GM12878 (cell line): Measurements from ENCODE around the gene ZNF814. TPM values are rescaled to one million over a fixed set of nuclear protein-coding genes. Genes with fewer than 3 reads are reported as not detected.
A peak's percentile ranks its signal among the peaks of the same experiment; 100 is the strongest.

ENCODE experiments used
- ATAC-seq: fragments of 200-7000 bp; cut with Tn5 transposase; 3 replicates; pipeline ENCODE4 v1.9.1; 2020; ENCODE audit warnings: mild to moderate bottlenecking, moderate library complexity
- BruUV-seq: library from RNA; stranded (reverse); fragments of 400-500 nt; replicated peaks from 2 replicates; lab custom pipeline; 2021; lab: Mats Ljungman, UMichigan
- CTCF ChIA-PET: fragments of 300-600 bp; sonication (Branson Sonifier 250); formaldehyde crosslinking; extraction: SDS; loops from one replicate; lab custom pipeline; 2021; ENCODE audit warnings: inconsistent platforms; lab: Yijun Ruan, JAX
- POLR2A ChIA-PET: fragments of 350-600 bp; formaldehyde crosslinking; extraction: SDS; loops from one replicate; lab custom pipeline; 2021; ENCODE audit warnings: inconsistent platforms; lab: Charles Lee
- RAD21 ChIA-PET: fragments of 300-600 bp; sonication (Branson Sonifier 250); formaldehyde crosslinking; loops from one replicate; lab custom pipeline; 2023; ENCODE audit warnings: antibody characterized with exemption; ENCODE audit not compliant: unreplicated experiment; lab: Charles Lee
- SMC1A ChIA-PET: fragments of 300-600 bp; sonication (Branson Sonifier 250); formaldehyde crosslinking; loops from one replicate; lab custom pipeline; 2023; ENCODE audit not compliant: unreplicated experiment, uncharacterized antibody; lab: Charles Lee
- DNase-seq: peaks from one replicate; pipeline ENCODE4 v3.0.0-alpha.2; 2011; ENCODE audit warnings: low read depth, low spot score
- FAIRE-seq: peaks from 3 replicates; lab custom pipeline; 2011; peaks lifted over from hg19 to GRCh38; lab: Jason Lieb, UNC
- H2AFZ ChIP-seq: 2 replicates; pipeline ENCODE4 v1.6.0; 2011; ENCODE audit warnings: low read depth, low read length, control low read depth; ENCODE audit not compliant: control insufficient read depth
- H3K27ac ChIP-seq: 2 replicates; pipeline ENCODE4 v1.5.1; 2011; ENCODE audit warnings: control low read depth; ENCODE audit not compliant: control insufficient read depth, insufficient read depth
- H3K27me3 ChIP-seq, 2 experiments: replicated peaks in 1 of 2; 2 replicates each; pipeline versions ENCODE4 v1.6.0 to v1.6.1; 2011; ENCODE audit warnings: low read length in 1 of 2; ENCODE audit not compliant: control insufficient read depth in 2 of 2, insufficient read depth in 2 of 2
- H3K36me3 ChIP-seq, 2 experiments: 2 replicates each; pipeline ENCODE4 v1.5.1; 2011; ENCODE audit warnings: low read length in 1 of 2; ENCODE audit not compliant: control insufficient read depth in 2 of 2, insufficient read depth in 2 of 2
- H3K4me1 ChIP-seq: 2 replicates; pipeline ENCODE4 v1.6.1; 2011; ENCODE audit warnings: mild to moderate bottlenecking, low read length, moderate library complexity, mixed read lengths; ENCODE audit not compliant: control insufficient read depth, insufficient read depth
- H3K4me2 ChIP-seq: 2 replicates; pipeline ENCODE4 v1.6.0; 2011; ENCODE audit warnings: control low read depth; ENCODE audit not compliant: control insufficient read depth, insufficient read depth
- H3K4me3 ChIP-seq: fragments of 200-600 bp; sonication (generic); 2 replicates; pipeline ENCODE4 v1.5.1; 2016
- H3K79me2 ChIP-seq: 2 replicates; pipeline ENCODE4 v1.6.0; 2011; ENCODE audit warnings: low read length; ENCODE audit not compliant: control insufficient read depth, insufficient read depth
- H3K9ac ChIP-seq: 2 replicates; pipeline ENCODE4 v1.8.0; 2011; ENCODE audit warnings: low read length, control low read depth, mixed read lengths; ENCODE audit not compliant: control insufficient read depth, insufficient read depth
- H3K9me3 ChIP-seq: replicated peaks from 3 replicates; pipeline ENCODE4 v1.5.1; 2011; ENCODE audit warnings: mild to moderate bottlenecking, low read length; ENCODE audit not compliant: control insufficient read depth, insufficient read depth
- H4K20me1 ChIP-seq: 2 replicates; pipeline ENCODE4 v1.6.0; 2011; ENCODE audit not compliant: control insufficient read depth, insufficient read depth
- CBX5 ChIP-seq: sonication (generic); IDR thresholded peaks from 2 replicates; pipeline ENCODE4 v1.6.1; 2016; ENCODE audit warnings: low read depth, moderate library complexity, mild to moderate bottlenecking, inconsistent platforms
- CHD4 ChIP-seq: fragments of 200-600 bp; sonication (generic); IDR thresholded peaks from 2 replicates; pipeline ENCODE4 v1.6.1; 2016; ENCODE audit warnings: mild to moderate bottlenecking
- GATAD2B ChIP-seq: fragments of 450-650 bp; conservative IDR thresholded peaks from 2 replicates; pipeline ENCODE4 v1.6.1; 2017; ENCODE audit warnings: low read depth, mild to moderate bottlenecking, moderate library complexity
- HDGF ChIP-seq: fragments of 450-650 bp; IDR thresholded peaks from 2 replicates; pipeline ENCODE4 v1.6.1; 2016; ENCODE audit warnings: antibody characterized with exemption
- IKZF2 ChIP-seq, 2 experiments: fragments of 450-650 bp; IDR thresholded peaks; 2 replicates each; pipeline ENCODE4 v1.6.1; 2017; ENCODE audit warnings: mild to moderate bottlenecking in 2 of 2, moderate library complexity in 2 of 2
- MTA3 ChIP-seq: IDR thresholded peaks from 2 replicates; pipeline ENCODE4 v1.6.1; 2012; ENCODE audit warnings: low read length, inconsistent platforms, borderline replicate concordance
- NR2C1 ChIP-seq: fragments of 450-650 bp; IDR thresholded peaks from 2 replicates; pipeline ENCODE4 v1.6.1; 2017; ENCODE audit warnings: antibody characterized with exemption, mild to moderate bottlenecking, moderate library complexity
- NR2F1 ChIP-seq: fragments of 450-650 bp; conservative IDR thresholded peaks from 2 replicates; pipeline ENCODE4 v1.6.1; 2017; ENCODE audit warnings: mild to moderate bottlenecking
- RAD51 ChIP-seq: fragments of 450-650 bp; IDR thresholded peaks from 2 replicates; pipeline ENCODE4 v1.6.1; 2016; ENCODE audit warnings: moderate library complexity, mild to moderate bottlenecking, inconsistent platforms
- RB1 ChIP-seq: fragments of 450-650 bp; formaldehyde crosslinking; IDR thresholded peaks from 2 replicates; pipeline ENCODE4 v1.6.1; 2017; ENCODE audit warnings: mild to moderate bottlenecking, borderline replicate concordance
- RFX5 ChIP-seq: IDR thresholded peaks from 2 replicates; pipeline ENCODE4 v1.6.1; 2011; ENCODE audit warnings: low read depth, low read length, improper control_type of control experiment
- SUZ12 ChIP-seq: fragments of 200-600 bp; sonication (generic); IDR thresholded peaks from one replicate; pipeline ENCODE4 v1.6.1; 2018; ENCODE audit warnings: antibody characterized with exemption, mild to moderate bottlenecking; ENCODE audit not compliant: unreplicated experiment
- TBL1XR1 ChIP-seq: IDR thresholded peaks from 2 replicates; pipeline ENCODE4 v1.6.1; 2012; ENCODE audit warnings: low read depth, low read length, improper control_type of control experiment
- WGBS: methylation state at CpG from one replicate; pipeline ENCODE4 v1.1.6; 2016; ENCODE audit warnings: low lambda C conversion rate; ENCODE audit not compliant: insufficient replicate concordance, insufficient coverage; ENCODE audit errors: missing lambda C conversion rate; 5-methylcytosine and 5-hydroxymethylcytosine counted together
- in situ Hi-C: fragments of 300-500 bp; cut with MboI; formaldehyde crosslinking; loops from 9 replicates; pipeline ENCODE4 v1.14.3; 2018; ENCODE audit warnings: mixed read lengths
- intact Hi-C: fragments of 100-400 bp; cut with micrococcal nuclease; formaldehyde crosslinking; loops from one replicate; pipeline ENCODE4 v1.14.2; 2022; ENCODE audit not compliant: unreplicated experiment
- polyA plus RNA-seq, 11 experiments: library from polyadenylated mRNA; depleted of rRNA in 4 of 11; unstranded in 6 of 11; stranded (reverse) in 5 of 11; fragments of >200 nt; fragmentation: Nextera tagmentation in 4 of 11; fragmentation: Illumina TruSeq in 1 of 11; extraction: Ambion mirVana in 4 of 11; extraction: Trizol in 1 of 11; gene quantifications; 1 replicate in 1 of 11; 2 replicates in 10 of 11; pipeline versions ENCODE4 v1.2.1 to v1.2.3, GENCODE V29; 2011 to 2016; ENCODE audit warnings: inconsistent platforms in 2 of 11, missing spikeins in 2 of 11, low read depth in 1 of 11
- total RNA-seq, 4 experiments: library from RNA; depleted of rRNA in 3 of 4; stranded (reverse); fragments of >200 nt in 3 of 4; fragmentation: Illumina TruSeq in 1 of 4; extraction: Trizol in 1 of 4; gene quantifications; 2 replicates each; pipeline versions ENCODE4 v1.2.1 to v1.2.3, GENCODE V29; 2013 to 2021
- TF ChIP-seq, protein P1 (sequence below): fragments of 450-650 bp; IDR thresholded peaks from 2 replicates; pipeline ENCODE4 v1.6.1; 2017; ENCODE audit warnings: mild to moderate bottlenecking
- TF ChIP-seq, protein P2 (sequence below): fragments of 450-650 bp; IDR thresholded peaks from 2 replicates; pipeline ENCODE4 v1.6.1; 2017; ENCODE audit warnings: antibody characterized with exemption, mild to moderate bottlenecking, moderate library complexity
- TF ChIP-seq, protein P3 (sequence below): IDR thresholded peaks from 2 replicates; pipeline ENCODE4 v1.6.1; 2011; ENCODE audit warnings: low read depth, mild to moderate bottlenecking, low read length, moderate library complexity, borderline replicate concordance; ENCODE audit errors: extremely low read depth

Gene ZNF814
- total and polyA plus RNA-seq, 10 of the 15 experiments (the other 5 are each of a cell fraction or from before 2014, with no cell fraction given), result 10.9 to 31.0 (median 21.6) TPM

DNA sequence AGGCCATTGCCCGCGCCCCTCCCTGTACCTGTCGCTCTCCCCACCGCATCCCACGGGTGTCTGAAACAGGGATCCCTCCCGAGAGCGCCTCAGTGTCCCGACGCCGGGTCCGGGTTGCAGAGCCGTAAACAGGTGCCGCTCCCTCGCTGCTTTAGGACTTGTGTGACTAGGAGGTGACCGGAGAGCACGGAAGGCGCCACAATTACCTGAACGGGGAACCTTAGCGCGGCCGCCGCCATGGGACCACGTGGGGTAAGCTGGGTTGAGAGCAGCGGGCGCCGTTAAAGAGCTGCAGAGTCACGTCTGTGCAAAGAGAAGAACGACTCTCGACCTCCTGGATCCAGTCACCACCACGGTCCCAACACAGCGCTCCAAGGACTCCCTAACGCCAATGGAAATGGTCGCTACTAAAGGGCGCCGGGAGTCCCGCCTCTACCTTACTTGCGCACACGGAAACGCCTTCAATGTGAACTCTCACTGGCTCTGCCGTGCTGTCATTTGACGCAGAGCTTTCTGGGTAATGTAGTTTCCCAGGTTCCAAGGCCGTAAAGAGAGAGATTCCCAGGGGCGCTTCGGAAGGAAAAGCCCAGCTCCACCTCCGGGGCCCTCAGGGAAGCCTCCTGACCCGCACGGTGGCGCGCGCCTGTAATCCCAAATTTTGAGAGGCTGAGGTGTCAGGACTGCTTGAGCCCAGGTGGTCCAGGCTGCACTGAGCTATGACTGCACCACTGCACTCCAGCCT is 74.2 kb downstream of the ZNF814 start, which contains the start of gene ZNF552:
TSS of gene ZNF552 (minus strand) at position 409 of the 742 bp plus-strand sequence. CDS start at position 239, 170 bp downstream.
- H3K27me3 ChIP-seq, result no peaks in the 10 kb centered on the region
- peak within 1 kb of the TSS; percentile 88 for H2AFZ ChIP-seq
- H3K9ac ChIP-seq, result peak within 1 kb of the TSS; percentile 92
- 1% methylated on average over 50 of the region's 50 CpGs for WGBS
- H3K79me2 ChIP-seq, result peaks cover 19% of the 10 kb centered on the region
- POLR2A ChIA-PET, result interaction anchor here (0.6 to 1.2 kb wide), 4 partner anchors 11 to 29 kb away, joined by 3 to 4 read pairs (median 3); no protein-coding TSS in a partner anchor
- peaks cover 0 to 3% of the 10 kb centered on the region in 2 experiments; a peak in 2 of 4 replicates for H3K36me3 ChIP-seq
- peak within 1 kb of the TSS; percentile 82 for H3K27ac ChIP-seq
- in situ Hi-C loops, result loop anchor here (25.0 kb wide), 1 partner anchor 1677 kb away; the partner anchor contains the start of gene ZNF444
- no peaks in the 10 kb centered on the region for H3K9me3 ChIP-seq
- RAD21 ChIA-PET, result no interaction called here
- BruUV-seq, result no TSS peak
- SMC1A ChIA-PET, result no interaction called here
- peak within 1 kb of the TSS; percentile 98 for H3K4me2 ChIP-seq
- intact Hi-C loops, result no loop called here
- peaks cover 8% of the 10 kb centered on the region for H3K4me1 ChIP-seq
- CTCF ChIA-PET, result interaction anchor here (0.9 kb wide), 1 partner anchor 12 kb away, joined by 3 read pairs; no protein-coding TSS in a partner anchor
- FAIRE-seq, result peak; percentile 54
- peak; percentile 71 for DNase-seq
- peak within 1 kb of the TSS; percentile 93 for H3K4me3 ChIP-seq
- ATAC-seq, result peak; percentile 88
- H4K20me1 ChIP-seq, result no peaks in the 10 kb centered on the region
- TF ChIP-seq HDGF (no peak), CBX5 (no peak), GATAD2B (peak; percentile 51; the same call in 1 of the 2 replicates), SUZ12 (no peak), IKZF2 (IDR thresholded peaks at IDR 0.05) (peak in 1 of 2 experiments; percentile 18; a peak in 1 of 4 replicates), NR2C1 (peak; percentile 68), MTA3 (no peak), NR2F1 (0 out of 2 replicates have a peak, but pooled peaks have one; percentile 19), RFX5 (no peak), RAD51 (peak; percentile 55; the same call in 1 of the 2 replicates), RB1 (peak; percentile 85; the same call in 1 of the 2 replicates), CHD4 (no peak), TBL1XR1 (no peak)
- TF ChIP-seq, protein P1, sequence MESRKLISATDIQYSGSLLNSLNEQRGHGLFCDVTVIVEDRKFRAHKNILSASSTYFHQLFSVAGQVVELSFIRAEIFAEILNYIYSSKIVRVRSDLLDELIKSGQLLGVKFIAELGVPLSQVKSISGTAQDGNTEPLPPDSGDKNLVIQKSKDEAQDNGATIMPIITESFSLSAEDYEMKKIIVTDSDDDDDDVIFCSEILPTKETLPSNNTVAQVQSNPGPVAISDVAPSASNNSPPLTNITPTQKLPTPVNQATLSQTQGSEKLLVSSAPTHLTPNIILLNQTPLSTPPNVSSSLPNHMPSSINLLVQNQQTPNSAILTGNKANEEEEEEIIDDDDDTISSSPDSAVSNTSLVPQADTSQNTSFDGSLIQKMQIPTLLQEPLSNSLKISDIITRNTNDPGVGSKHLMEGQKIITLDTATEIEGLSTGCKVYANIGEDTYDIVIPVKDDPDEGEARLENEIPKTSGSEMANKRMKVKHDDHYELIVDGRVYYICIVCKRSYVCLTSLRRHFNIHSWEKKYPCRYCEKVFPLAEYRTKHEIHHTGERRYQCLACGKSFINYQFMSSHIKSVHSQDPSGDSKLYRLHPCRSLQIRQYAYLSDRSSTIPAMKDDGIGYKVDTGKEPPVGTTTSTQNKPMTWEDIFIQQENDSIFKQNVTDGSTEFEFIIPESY, result no peak; the same call in 1 of the 2 replicates
- TF ChIP-seq, protein P2, sequence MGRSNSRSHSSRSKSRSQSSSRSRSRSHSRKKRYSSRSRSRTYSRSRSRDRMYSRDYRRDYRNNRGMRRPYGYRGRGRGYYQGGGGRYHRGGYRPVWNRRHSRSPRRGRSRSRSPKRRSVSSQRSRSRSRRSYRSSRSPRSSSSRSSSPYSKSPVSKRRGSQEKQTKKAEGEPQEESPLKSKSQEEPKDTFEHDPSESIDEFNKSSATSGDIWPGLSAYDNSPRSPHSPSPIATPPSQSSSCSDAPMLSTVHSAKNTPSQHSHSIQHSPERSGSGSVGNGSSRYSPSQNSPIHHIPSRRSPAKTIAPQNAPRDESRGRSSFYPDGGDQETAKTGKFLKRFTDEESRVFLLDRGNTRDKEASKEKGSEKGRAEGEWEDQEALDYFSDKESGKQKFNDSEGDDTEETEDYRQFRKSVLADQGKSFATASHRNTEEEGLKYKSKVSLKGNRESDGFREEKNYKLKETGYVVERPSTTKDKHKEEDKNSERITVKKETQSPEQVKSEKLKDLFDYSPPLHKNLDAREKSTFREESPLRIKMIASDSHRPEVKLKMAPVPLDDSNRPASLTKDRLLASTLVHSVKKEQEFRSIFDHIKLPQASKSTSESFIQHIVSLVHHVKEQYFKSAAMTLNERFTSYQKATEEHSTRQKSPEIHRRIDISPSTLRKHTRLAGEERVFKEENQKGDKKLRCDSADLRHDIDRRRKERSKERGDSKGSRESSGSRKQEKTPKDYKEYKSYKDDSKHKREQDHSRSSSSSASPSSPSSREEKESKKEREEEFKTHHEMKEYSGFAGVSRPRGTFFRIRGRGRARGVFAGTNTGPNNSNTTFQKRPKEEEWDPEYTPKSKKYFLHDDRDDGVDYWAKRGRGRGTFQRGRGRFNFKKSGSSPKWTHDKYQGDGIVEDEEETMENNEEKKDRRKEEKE, result peak; percentile 87
- TF ChIP-seq, protein P3, sequence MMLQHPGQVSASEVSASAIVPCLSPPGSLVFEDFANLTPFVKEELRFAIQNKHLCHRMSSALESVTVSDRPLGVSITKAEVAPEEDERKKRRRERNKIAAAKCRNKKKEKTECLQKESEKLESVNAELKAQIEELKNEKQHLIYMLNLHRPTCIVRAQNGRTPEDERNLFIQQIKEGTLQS, result 0 out of 2 replicates have a peak, but pooled peaks have one; percentile 10
